ENCODE results near the gene SRRT.

GRCh38 chr7:100933734-100934133, 58.8 kb downstream of the SRRT start:
- TF ChIP-seq CTCF (conservative IDR thresholded peaks at IDR 0.05; ENCODE audit: low read length), result no peak
- TF ChIP-seq EZH2phosphoT487 (IDR thresholded peaks at IDR 0.05; ENCODE audit: borderline replicate concordance), result no peak

Measured in Loucy (cell line).